Duodenal mucosa (tissue), 2 donors: Measurements from ENCODE around the gene RBFOX1.

Experiments used
- H3K27ac ChIP-seq: one replicate; pipeline ENCODE4 v1.7.0; 2013; ENCODE audit warnings: low read depth, low read length
- H3K27me3 ChIP-seq, 2 donors: one replicate each; pipeline ENCODE4 v1.7.0; 2013; ENCODE audit warnings: low read length in 2 of 2, control low read depth in 1 of 2; ENCODE audit not compliant: insufficient read depth in 2 of 2, control insufficient read depth in 1 of 2
- H3K36me3 ChIP-seq, 2 donors: one replicate each; pipeline ENCODE4 v1.7.0; 2013; ENCODE audit warnings: low read length in 2 of 2, control low read depth in 1 of 2; ENCODE audit not compliant: insufficient read depth in 2 of 2, control insufficient read depth in 1 of 2
- H3K4me1 ChIP-seq, 2 donors: one replicate each; pipeline ENCODE4 v1.7.0; 2013; ENCODE audit warnings: low read length in 2 of 2, control low read depth in 1 of 2; ENCODE audit not compliant: insufficient read depth in 2 of 2, control insufficient read depth in 1 of 2
- H3K4me3 ChIP-seq, 2 donors: one replicate each; pipeline ENCODE4 v1.7.0; 2013; ENCODE audit warnings: low read length in 2 of 2, low read depth in 1 of 2
- H3K9ac ChIP-seq, 2 donors: one replicate each; pipeline ENCODE4 v1.7.0; 2013; ENCODE audit warnings: low read length in 2 of 2, low read depth in 1 of 2
- H3K9me3 ChIP-seq, 2 donors: one replicate each; pipeline ENCODE4 v1.7.0; 2013; ENCODE audit warnings: low read length in 2 of 2, control low read depth in 1 of 2; ENCODE audit not compliant: control insufficient read depth in 1 of 2

The RBFOX1 gene

GRCh38 chr16:7405166-7405565 lies 72.5 kb downstream of the RBFOX1 start:
- Histone ChIP-seq H3K27ac (no peak overlapping the region), H3K4me3 (no peak overlapping the region), H3K9ac (no peak overlapping the region), H3K9me3 (no peaks in the 10 kb centered on the region), H3K36me3 (no peaks in the 10 kb centered on the region), H3K27me3 (no peaks in the 10 kb centered on the region), H3K4me1 (no peaks in the 10 kb centered on the region)

DNA sequence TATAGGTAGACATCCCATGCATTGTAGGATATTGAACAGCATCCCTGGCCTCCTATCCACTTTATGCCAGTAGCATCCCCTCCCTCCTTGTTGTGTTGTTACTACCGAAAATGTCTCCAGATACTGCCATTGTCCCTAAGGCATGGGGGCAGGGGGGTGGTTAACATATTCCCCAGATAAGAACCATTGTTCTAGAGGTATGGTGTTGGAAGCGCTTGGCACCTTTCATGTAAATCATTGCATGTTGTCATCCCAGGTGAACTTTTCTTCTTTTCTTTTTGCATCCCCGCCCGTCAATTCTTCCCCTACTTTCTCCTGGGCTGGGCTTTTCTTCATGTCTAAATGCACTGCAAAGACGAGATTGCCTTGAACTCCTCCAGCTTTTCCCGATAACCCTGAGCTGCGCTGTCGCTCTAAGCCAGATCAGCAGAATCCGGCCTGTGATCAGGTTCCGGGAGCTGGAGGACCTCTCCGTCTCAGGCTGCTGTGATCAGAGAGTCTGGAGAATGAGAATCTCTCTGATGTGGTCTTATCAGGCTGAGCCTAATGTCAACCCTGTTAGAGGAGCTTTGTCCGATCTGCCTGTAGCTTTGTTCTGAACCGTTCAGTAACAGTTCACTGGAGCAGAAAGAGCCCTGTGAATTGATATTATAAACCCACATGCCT lies 76.2 kb downstream of the RBFOX1 start:
- Histone ChIP-seq H3K9ac (no peak overlapping the region), H3K36me3 (no peaks in the 10 kb centered on the region)

GRCh38 chr16:7419441-7419840 lies 86.8 kb downstream of the RBFOX1 start:
- H3K27ac ChIP-seq, result no peak overlapping the region
- H3K9ac ChIP-seq, result no peak overlapping the region
- no peaks in the 10 kb centered on the region for H3K4me1 ChIP-seq

More for the DNA sequence above, 76.2 kb downstream of the RBFOX1 start:
- Histone ChIP-seq H3K27me3 (no peaks in the 10 kb centered on the region), H3K9me3 (no peaks in the 10 kb centered on the region), H3K27ac (no peak overlapping the region), H3K4me1 (no peaks in the 10 kb centered on the region), H3K4me3 (no peak overlapping the region)

DNA sequence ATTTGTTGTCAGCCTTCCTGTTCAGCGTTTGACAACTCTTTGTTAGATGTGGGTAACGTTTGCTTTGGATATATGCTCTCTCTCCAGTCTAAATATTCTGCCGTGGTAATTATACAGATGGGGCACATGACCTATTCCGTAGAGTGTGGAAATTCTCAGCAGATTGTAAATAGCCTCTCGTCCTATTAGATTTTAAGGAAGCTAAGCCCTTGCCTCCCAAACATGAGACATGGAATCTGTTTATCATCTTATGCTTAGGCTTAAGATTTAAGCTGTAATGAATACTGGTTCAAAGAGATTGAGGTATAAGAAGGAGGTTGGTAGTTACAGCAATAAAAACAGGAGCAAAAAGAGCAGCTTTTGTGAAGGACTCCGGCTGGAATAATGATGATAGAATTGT lies 87.4 kb downstream of the RBFOX1 start:
- H3K9me3 ChIP-seq, result no peaks in the 10 kb centered on the region
- no peaks in the 10 kb centered on the region for H3K27me3 ChIP-seq

More at GRCh38 chr16:7419441-7419840, 86.8 kb downstream of the RBFOX1 start:
- no peaks in the 10 kb centered on the region for H3K36me3 ChIP-seq
- H3K4me3 ChIP-seq, result no peak overlapping the region
- no peaks in the 10 kb centered on the region for H3K9me3 ChIP-seq
- no peaks in the 10 kb centered on the region for H3K27me3 ChIP-seq

GRCh38 chr16:7420843-7421242 lies 88.2 kb downstream of the RBFOX1 start:
- Histone ChIP-seq H3K4me1 (no peaks in the 10 kb centered on the region), H3K9ac (no peak overlapping the region), H3K27me3 (no peaks in the 10 kb centered on the region), H3K36me3 (no peaks in the 10 kb centered on the region), H3K27ac (no peak overlapping the region), H3K9me3 (no peaks in the 10 kb centered on the region), H3K4me3 (no peak overlapping the region)

More for the DNA sequence above, 87.4 kb downstream of the RBFOX1 start:
- no peak overlapping the region for H3K4me3 ChIP-seq
- H3K4me1 ChIP-seq, result no peaks in the 10 kb centered on the region
- H3K36me3 ChIP-seq, result no peaks in the 10 kb centered on the region
- no peak overlapping the region for H3K27ac ChIP-seq
- no peak overlapping the region for H3K9ac ChIP-seq

- Histone ChIP-seq H3K27me3 (no peaks in the 10 kb centered on the region), H3K9me3 (no peaks in the 10 kb centered on the region), H3K4me1 (no peaks in the 10 kb centered on the region), H3K36me3 (no peaks in the 10 kb centered on the region), H3K27ac (no peak overlapping the region), H3K9ac (no peak overlapping the region), H3K4me3 (no peak overlapping the region)
These were observed 88.9 kb downstream of the RBFOX1 start for GRCh38 chr16:7421578-7421977.

- Histone ChIP-seq H3K4me1 (no peaks in the 10 kb centered on the region), H3K36me3 (no peaks in the 10 kb centered on the region), H3K27ac (no peak overlapping the region), H3K9ac (no peak overlapping the region), H3K27me3 (no peaks in the 10 kb centered on the region), H3K9me3 (no peaks in the 10 kb centered on the region), H3K4me3 (no peak overlapping the region)
These were observed 89.6 kb downstream of the RBFOX1 start for GRCh38 chr16:7422036-7422888.

DNA sequence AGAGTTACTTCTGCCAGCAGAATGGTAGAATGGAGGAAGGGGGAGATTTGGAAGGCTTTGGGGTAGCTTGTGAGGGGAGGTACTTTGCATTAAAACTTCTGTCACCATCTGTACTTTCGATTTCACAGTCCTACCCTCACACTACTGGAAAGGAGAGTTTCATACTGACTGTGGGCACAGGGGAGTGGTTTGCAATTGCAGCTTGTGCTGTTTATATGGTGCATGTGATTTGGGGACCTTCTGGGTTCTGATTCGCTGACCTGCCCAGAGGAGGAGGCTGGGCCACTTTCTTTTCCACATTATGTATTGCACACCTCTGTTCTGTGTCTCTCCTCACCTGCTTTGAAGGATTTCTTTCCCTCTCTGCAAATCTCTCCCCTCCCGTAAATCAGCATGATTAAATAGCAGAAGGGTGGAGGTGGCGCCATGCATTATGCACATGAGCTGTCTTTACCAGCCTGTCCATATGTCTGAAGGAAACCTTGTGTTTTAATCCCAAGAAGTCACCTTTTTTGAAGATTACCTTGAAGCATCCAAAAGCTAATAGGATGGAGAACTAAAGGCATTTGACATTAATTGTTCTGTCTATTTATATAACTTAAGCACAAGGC lies 90.9 kb downstream of the RBFOX1 start:
- no peaks in the 10 kb centered on the region for H3K27me3 ChIP-seq
- H3K27ac ChIP-seq, result no peak overlapping the region
- no peak overlapping the region for H3K4me3 ChIP-seq
- no peaks in the 10 kb centered on the region for H3K4me1 ChIP-seq
- no peaks in the 10 kb centered on the region for H3K36me3 ChIP-seq
- no peak overlapping the region for H3K9ac ChIP-seq
- no peaks in the 10 kb centered on the region for H3K9me3 ChIP-seq

DNA sequence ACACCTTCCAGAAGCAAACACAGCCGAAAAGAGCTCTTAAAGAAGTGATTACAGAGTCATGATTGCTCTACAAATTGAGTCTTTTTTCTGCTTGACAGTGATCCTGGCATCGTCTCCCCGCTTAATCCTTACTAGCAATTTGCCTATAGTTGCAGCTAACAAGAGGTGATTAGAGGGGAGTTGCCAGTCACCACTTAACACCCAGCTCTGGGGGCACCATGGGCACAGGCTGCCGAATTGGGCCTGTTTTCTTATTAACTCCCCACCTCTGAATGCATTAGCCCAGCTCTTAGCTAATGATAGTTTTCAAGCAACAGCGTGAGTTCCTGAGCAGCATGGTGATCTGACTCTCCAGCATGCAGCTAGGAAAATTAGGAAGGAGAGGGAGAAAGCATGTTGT lies 93.5 kb downstream of the RBFOX1 start:
- H3K27ac ChIP-seq, result no peak overlapping the region
- no peaks in the 10 kb centered on the region for H3K9me3 ChIP-seq
- no peaks in the 10 kb centered on the region for H3K36me3 ChIP-seq
- no peaks in the 10 kb centered on the region for H3K27me3 ChIP-seq
- H3K4me1 ChIP-seq, result no peaks in the 10 kb centered on the region
- H3K9ac ChIP-seq, result no peak overlapping the region
- H3K4me3 ChIP-seq, result no peak overlapping the region

GRCh38 chr16:7431723-7432122 lies 99.1 kb downstream of the RBFOX1 start:
- no peak overlapping the region for H3K27ac ChIP-seq
- no peaks in the 10 kb centered on the region for H3K36me3 ChIP-seq
- H3K9me3 ChIP-seq, result no peaks in the 10 kb centered on the region
- no peak overlapping the region for H3K9ac ChIP-seq
- H3K4me3 ChIP-seq, result no peak overlapping the region
- no peaks in the 10 kb centered on the region for H3K4me1 ChIP-seq
- H3K27me3 ChIP-seq, result no peaks in the 10 kb centered on the region
